ENCODE results near the gene RASL12.
"Not testable (repeated sequence)": the region's sequence is repeated elsewhere in the genome, so short reads cannot be mapped to it uniquely, and the experiment has no call there.

The RASL12 gene, protein sequence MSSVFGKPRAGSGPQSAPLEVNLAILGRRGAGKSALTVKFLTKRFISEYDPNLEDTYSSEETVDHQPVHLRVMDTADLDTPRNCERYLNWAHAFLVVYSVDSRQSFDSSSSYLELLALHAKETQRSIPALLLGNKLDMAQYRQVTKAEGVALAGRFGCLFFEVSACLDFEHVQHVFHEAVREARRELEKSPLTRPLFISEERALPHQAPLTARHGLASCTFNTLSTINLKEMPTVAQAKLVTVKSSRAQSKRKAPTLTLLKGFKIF

DNA sequence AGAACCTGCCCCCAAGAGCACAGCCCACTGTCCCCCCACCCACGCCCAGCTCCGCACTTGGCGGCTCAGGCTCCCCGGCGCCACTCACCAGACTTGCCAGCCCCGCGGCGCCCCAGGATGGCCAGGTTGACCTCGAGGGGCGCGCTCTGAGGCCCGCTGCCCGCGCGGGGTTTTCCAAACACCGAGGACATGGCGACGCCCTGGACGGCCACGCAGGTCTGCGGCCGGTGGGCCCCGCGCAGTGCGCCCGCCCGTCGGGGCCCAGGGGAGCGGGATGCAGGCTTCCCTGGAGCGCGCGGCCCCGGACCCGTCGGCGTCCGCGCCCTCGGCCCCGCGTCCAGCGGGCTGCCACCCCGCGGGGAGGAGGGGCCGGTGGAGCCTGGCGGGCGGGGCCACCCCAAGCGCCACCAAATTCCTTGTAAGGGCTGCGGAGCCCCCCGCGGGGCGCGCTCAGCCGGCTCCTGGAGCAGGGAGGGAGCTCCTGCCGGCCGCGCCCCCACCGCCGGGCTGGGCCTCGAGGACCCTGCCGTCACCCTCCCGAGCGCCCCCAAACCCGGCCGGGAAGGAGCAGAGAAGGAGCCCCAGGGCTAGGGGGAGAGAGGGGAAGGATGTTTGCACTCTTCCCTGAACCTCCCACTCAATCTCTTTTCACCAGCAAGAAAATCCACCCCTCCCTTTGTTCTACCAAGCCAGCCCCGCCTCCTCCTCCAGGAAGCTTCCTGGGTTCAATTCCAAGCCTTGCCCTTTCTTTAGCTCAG is at the start of gene RASL12:
Gene RASL12, minus strand, starts transcription at position 347 of the 758 bp plus-strand sequence. Its CDS starts 156 bp downstream, at position 191.
- DNase-seq (ENCODE audit: low read depth in 3 of 3): no peak

DNA sequence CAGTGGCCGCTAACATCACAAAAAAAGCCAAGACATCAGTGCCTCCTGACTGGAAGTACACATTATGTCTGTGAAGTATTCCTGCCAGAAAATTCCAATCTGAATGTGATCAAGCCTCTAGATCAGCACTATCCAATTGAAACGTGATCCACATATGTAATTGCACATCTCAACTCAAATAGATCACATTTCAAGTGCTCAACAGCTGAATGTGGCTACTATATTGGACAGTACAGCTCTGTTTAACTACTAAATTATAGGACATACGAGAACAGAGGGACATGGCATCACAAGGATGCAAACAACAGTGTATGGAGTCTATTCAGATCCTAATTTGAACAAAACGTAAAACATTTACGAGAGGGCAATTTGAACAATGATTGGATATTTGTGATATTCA is 47.8 kb upstream of the RASL12 start:
- no peak for DNase-seq (ENCODE audit: low read depth in 3 of 3)

DNA sequence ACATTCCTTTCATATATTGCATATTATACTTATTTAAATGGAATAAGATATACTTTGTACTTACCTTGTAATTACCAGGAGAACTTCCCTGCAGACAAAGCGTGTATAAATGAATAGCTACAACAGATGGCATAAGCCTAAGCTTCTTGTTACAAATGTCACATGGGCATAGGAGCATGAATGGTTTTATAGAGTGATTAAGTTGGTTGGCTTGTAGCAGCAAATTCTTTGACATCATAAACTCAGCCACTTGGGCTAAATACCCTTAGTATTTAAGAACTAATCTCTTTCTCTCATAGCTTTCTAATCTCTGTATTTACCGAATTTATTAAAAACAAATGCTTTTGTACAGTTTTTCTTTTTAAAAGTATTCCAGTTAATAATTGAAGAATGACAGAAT is 47.3 kb upstream of the RASL12 start, which contains the start of gene UBAP1L:
Gene UBAP1L, minus strand, starts transcription at position 115 of the 400 bp plus-strand sequence. CDS start 8,985 bp downstream, outside the sequence.
- no peak for DNase-seq (ENCODE audit: low read depth in 3 of 3)

DNA sequence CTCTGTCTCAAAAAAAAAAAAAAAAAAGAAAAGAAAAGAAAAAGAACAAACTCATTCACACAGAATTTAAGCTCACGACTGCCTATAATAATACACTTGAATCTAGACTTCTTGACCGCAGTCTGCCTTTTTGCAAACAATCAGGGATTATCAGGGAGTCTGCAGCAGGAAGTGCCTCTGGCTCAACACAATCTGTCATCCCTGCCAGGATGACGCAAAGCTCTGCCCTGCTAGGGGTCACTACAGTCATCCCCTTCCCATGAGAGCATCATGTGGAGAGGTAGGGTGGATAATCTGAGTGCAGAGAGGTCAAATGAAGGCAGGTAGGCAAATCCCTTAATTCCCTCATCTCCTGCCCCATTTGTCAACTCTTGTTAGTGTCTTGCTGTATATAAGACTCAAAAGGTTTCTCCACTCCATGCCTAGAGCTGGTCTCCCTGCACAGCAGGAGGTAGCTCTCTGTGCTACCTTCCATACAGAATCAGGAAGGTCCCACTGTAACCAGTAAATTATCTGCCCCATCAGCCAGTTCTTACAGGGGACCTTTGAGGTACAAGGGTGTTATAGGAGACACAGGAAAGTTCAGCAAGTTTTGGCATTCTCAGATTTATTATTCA is 43.0 kb upstream of the RASL12 start:
- no peak for DNase-seq (ENCODE audit: low read depth in 3 of 3)

DNA sequence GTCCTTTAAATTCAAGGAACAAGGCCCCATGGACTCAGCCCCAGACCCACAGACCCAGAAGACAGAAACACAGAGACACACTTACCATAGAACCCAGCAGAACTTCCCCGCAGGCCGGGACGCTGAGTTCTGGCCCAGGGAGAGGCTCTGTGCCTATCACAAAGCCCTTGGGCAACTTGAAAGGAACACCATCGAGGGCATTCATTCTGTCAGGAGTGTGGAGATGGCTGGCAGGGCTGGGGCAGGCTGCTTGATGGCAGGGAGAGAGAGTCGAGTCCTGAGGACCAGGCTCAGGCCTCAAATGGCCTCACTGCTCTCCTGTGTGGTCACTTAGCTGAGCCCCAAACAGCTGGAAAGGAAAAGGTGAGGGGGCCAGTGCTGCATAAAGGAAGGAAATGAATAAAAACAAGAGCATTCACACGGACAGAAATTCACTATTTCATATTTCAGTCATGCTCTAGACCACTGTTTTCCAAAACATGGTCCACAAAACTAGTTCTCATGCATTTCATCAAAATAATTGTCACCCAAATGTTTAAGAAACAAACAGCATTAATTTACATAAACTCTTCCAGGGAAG is 38.3 kb upstream of the RASL12 start:
- no peak for DNase-seq (ENCODE audit: low read depth in 3 of 3)

DNA sequence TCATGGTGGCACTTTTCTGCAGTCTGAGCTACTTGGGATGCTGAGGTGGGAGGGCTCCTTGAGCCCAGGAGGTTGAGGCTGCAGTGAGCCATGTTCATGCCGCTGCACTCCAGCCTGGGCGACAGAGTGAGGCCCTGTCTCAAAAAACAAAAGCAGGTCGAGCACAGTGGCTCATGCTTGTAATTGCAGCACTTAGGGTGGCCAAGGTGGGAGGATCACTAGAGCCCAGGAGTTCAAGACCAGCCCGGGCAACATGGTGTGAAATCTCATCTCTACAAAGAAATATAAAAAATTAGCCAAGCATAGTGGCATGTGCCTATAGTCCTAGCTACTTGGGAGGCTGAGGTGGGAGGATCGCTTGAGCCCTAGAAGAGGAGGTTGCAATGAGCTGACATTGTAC is 37.2 kb upstream of the RASL12 start:
- no peak for DNase-seq (ENCODE audit: low read depth in 3 of 3)

DNA sequence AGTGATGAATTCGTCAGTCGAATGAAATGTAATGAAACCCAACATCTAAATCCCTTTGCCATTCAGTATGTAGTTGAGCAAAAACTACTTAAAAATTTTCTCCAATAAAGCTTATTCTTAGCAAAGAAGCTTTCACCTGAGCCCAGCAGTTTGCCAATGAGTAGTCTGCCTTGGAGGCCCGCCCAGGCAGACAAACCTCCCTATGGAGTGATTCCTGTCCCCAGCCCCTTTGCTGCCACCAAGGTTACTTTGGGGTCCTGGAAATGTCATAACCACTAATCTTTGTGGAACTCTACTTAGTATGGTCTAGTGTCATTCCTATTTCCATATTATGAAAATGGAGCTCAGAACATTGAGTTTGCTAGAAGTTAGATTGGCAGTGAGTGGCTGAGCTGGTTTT is 35.1 kb upstream of the RASL12 start:
- DNase-seq (ENCODE audit: low read depth in 3 of 3): no peak

DNA sequence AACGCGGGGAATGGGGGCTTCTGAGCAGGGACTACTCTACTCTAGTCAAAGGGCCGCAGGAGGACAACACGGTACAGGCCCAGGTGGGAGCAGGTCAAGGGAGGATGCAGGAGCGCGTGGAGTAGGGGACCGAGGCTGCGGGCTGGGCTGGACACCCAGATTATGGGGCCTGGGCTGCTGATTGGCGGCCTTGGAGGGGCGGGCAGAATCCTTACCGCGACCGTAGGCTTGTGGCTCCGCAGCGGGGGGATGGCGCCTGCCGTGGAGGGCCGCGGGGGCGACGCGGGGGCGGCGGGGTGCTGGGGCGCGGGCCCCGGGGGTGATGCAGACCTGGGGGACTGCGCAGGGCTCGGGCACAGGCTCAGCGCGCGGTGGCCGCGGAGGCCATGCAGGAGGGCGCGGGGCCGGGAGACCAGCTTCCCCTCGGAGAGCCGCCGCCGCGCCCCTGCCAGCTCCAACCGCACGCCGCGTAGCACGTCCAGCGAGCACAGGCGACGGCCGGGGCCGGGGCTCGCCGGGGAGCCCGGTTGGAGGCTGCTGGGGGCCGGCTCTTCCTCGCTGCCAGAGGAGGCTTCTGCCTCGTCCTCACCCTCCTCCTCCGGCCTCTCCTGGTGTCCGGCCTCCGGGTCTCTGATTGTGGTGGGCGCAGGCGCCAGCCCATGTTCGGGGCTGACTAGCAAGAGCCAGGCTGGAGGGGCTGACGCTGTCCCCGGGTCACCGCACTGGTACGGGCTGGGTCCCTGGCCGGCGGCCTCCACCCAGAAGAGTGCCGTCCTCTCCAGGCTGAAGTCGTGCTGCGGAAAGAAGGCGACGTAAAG is 34.3 kb upstream of the RASL12 start:
- DNase-seq (ENCODE audit: low read depth in 3 of 3): no peak

DNA sequence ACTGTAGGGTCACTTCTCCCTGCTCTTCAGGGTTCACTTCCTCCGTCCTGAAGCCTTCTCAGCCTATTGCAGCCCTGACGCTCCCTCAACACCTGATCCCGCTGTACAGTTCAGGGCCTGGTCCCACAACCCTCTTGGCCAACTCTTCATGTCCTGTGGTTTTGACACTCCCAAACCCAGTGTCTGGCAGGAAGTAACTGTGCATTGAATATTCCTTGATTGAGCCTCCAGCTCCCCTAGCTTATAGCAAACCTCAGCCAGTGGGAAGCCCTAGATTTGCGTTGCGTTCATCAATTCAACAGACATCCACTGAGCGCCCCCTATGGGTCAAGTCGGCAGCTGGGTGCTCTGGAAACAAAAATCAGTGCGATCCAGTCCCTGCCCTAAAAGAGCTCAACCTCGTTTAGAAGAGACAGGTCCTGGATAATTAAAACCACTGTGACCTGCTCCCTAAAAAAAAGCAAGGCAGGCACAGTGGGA is 33.7 kb upstream of the RASL12 start:
- peak; percentile 16 to 54 (median 24) for DNase-seq (ENCODE audit: low read depth in 3 of 3)

DNA sequence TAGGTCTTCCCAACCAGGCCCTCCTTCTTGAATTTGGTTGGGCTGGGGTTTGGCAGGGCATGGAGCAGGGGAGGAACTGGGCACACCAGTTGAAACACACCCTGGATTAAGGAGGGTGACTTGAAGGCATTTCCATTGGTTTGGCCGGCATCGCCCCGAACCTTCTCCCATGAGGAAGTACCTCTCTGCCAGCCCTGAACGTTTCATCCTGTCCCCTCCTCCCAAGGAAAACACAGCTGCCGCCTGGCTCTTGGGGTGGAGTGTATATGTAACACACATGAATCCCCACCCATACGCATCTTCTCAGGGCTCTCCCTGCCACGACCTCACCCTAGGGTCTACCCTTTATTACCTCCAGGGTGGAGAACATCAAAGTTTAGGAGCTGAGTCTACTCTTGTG is 32.7 kb upstream of the RASL12 start:
- DNase-seq (ENCODE audit: low read depth in 3 of 3): no peak

DNA sequence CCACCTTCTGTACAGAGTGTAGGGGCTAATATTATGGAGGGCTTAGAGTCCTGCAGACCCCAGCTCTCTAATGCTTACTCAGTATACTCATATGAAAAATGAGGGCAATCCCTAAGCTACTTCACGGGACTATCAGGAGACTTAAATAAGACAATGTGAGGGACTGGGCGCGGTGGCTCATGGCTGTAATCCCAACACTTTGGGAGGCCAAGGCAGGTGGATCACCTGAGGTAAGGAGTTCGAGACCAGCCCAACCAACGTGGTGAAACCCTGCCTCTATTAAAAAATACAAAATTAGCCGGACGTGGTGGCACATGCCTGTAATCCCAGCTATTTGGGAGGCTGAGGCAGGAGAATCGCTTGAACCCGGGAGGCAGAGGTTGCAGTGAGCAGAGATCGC is 32.0 kb upstream of the RASL12 start:
- DNase-seq (ENCODE audit: low read depth in 3 of 3): not testable (repeated sequence)

DNA sequence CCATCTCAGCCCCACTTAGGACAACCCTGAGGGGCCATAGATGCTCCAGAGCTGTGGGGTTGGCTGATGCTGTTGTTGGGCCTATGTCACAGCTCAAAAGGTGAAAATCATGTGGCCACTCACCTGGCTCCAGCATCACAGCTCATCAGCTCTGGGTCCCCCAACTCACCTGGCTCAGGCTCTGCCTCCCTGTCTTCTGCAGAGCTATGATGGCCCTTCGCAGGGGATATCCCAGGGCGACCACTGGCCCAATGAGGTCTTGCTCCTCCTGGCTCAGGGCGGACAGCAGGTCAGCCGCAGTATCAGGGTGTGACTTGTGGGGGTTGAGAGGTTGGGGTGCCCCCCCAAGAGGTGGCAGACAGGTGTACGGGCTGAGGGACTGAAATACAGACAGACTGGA is 31.5 kb upstream of the RASL12 start:
- DNase-seq (ENCODE audit: low read depth in 3 of 3): no peak

DNA sequence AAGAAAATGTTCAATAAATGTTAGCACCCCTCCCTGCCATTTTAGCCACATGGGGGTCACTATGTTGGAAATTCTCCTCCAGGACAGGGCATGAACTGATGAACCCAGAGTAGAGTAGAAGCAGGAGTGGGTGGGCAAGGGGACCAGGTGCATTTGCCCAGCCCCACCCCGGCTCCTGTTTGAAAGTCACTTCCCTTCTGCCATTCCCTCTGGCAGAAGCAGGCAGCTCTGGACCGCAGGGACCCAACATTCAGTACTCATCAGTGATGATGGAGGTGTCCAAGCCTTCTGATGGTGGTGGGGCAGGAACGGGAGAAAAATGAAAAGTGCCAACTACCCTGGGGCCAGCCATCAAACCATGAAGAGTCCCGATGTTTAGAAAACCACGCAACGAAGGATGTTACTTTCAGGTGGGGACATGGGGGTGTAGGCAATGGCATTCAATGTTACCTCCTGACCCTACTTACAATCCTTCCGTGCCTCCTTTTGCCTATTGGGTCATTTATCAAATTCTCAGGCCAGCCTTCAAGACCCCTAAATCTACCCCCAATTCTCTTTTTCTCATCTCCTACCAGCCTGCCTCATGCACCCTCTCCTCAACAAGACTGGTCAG is 30.0 kb upstream of the RASL12 start:
- DNase-seq (ENCODE audit: low read depth in 3 of 3): no peak

DNA sequence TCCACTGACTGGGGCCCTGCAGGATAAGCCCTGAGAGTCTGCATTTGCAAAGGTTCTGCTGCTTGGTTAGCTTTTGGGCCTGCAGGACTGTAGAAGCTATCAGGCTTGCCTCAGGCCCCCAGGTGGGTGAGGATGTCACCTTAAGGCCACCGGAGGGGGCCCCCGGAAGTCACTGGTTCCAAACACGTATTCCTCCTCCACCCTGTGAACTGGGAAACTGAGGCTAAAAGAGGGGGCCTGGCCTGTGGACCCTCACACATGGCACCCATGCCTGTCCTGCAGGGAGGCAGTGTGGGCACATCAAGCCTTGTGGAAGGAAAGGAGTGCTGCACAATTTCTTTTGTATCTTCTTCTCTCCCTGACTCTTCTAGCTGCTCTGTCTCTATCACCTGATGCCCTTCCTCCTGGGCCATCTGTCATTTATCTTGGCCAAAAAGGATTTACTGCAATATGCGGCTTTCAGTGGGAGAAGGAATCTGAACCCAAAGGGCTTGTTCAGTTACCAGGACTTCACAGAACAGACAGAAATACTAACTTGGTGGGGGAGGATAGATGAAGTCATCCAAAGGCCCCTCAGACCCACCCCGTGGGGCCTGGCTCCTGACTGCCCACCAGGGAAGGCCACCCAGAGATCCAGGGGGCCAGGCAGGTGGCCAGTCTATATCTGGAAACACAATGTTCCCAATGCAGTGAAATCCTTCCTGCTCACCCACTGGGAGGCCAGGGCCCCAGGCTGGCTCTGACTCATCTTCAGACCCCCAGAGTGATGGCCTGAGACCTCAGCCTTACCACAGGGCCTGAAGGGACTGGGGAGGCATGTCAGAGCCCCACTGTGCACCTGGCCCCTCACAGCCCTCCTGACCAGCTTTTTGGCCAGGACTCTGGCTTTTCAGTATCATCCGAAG is 28.9 kb upstream of the RASL12 start:
- DNase-seq (ENCODE audit: low read depth in 3 of 3): no peak

DNA sequence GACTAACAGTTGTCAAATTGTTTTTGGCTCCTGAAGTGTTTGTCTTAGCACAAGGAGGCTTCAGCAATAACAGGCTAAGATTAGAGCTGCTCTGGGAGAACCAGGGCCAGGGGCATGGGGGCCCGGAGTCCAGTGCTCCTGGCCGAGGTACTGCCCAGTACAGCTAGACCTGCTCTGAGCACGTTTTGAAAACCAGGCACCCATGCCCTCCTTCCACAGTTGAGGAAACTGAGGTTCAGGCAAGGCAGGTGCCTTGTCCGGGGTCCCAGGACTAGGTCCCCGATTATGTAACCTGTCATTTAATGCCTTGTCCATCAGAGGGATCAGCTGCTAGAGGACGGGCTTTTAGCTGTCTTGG is 27.9 kb upstream of the RASL12 start:
- DNase-seq (ENCODE audit: low read depth in 3 of 3): no peak

DNA sequence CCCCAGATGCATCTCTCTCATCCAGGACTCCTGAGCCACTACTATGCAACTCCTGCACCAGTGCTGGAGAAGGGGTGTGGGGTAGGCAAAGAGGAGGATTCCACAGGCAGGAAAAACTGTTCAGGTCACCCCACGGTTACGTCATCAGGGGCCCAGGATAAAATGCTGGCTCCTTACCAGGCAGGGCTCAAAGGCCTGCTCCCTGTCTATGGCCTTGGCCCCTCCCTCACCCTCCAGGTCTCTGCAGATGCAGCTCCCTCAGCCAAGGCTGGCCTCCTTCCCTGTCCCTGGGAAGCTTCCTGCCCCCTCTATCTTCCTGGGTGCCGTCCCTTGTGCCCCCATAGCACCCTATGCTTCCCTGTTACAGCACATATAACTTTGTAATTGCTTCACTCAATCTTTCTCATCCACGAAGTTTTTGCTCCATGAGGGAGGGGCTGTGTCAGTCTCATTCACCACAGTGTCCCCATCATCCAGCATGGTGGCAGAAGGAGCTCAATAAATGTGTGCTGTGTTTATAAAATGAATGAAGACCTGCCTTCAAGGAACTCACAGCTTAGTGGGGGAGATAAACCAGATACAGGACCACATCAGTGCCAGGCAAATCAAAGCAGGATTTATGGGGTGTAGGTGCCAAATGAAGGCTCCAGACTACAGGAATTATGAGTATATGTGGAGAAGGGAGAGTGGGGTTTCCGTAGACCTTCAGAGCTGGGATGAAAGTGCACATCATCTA is 27.4 kb upstream of the RASL12 start:
- no peak for DNase-seq (ENCODE audit: low read depth in 3 of 3)

DNA sequence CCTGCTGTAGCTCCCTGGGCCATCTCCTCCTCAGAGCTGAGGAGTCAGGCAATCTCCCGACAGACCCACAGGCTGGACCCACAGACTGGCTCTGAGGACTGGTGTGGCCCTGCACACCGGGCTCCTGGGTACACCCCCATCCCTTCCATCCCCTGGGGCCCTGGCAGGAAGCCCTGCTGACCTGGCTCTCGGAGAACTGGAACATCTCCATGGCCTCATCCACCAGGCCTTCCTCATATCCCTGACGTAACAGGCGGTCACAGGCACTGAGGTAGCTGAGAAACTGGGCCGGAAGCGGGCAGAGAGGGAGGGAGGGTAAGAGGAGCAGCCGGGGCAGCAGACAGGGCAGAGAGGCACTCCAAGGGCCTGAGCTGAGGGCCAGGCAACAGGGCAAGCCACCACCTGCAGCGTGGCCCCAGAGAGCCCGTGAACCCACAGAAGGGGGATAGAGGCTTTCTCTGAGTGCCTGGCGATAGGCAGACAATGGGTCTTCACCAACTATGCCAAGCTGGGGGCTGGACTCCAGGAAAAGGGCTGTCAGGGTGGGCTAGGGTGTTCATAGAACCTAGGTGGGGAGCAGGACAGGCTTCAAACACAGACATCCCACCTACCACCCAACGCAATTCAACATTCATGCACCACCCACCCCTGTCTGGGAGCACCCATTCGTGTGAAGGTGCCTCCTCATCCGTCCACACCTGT is 26.7 kb upstream of the RASL12 start:
- no peak for DNase-seq (ENCODE audit: low read depth in 3 of 3)

DNA sequence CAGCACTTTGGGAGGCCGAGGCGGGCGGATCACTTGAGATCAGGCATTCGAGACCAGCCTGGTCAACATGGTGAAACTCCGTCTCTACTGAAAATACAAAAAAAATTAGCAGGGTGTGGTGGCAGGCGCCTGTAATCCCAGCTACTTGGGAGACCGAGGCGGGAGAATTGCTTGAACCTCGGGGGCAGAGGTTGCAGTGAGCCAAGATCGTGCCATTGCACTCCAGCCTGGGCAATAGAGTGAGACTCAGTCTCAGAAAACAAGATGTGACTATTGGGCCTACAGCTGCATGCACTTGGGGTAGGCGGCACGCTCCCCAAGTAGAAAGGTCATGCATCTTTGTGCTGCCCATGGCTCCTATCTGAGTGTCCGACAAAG is 26.0 kb upstream of the RASL12 start:
- not testable (repeated sequence) for DNase-seq (ENCODE audit: low read depth in 3 of 3)
